ENCODE results near the gene GPD2.

GRCh38 chr2:156405586-156405985, 30.6 kb upstream of the GPD2 start:
- TF ChIP-seq CTCF (conservative IDR thresholded peaks at IDR 0.05; ENCODE audit: low read depth, low read length): no peak
- TF ChIP-seq POLR2A (IDR thresholded peaks at IDR 0.05; ENCODE audit: low read depth, low read length): no peak
- TF ChIP-seq CEBPB (IDR thresholded peaks at IDR 0.05; ENCODE audit: low read depth, low read length): peak; percentile 80
- TF ChIP-seq RAD21 (IDR thresholded peaks at IDR 0.05; ENCODE audit: low read length): no peak

All from IMR-90 (cell line).